CD4-positive, alpha-beta T cell treated with Interferon gamma for 1 hour (primary cell): Measurements from ENCODE around the gene IQUB.
A peak's percentile ranks its signal among the peaks of the same experiment; 100 is the strongest.
"Not testable (repeated sequence)": the region's sequence is repeated elsewhere in the genome, so short reads cannot be mapped to it uniquely, and the experiment has no call there.

ENCODE experiments used
- DNase-seq: peaks from one replicate; pipeline ENCODE4 v3.0.0-alpha.2; 2020

IQUB gene

GRCh38 chr7:123538897-123539296 lies 4.5 kb upstream of the IQUB start:
- no peak for DNase-seq

DNA sequence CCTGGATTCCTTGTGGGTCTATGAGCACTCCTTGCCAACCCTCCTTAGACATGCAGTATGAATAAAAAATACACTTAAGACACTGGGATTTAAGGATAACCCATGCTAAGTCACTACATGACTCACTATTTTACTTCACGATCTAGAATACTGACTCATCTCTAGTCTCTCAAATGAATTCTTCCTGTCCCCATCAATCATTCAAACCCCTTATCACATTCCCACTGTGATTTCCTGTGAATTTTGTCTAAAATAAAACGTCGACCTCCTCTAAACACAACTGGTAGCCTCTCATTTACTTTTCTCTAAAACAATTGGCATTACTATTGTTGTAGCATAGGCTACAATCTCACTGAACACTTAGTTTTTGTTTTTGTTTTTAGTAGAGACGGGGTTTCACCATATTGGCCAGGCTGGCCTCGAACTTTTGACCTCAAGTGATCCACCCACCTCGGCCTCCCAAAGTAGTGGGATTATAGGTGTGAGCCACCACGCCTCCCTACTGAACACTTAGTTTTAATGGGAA lies 3.9 kb upstream of the IQUB start:
- no peak for DNase-seq

GRCh38 chr7:123537026-123537642 lies 2.7 kb upstream of the IQUB start:
- no peak for DNase-seq

DNA sequence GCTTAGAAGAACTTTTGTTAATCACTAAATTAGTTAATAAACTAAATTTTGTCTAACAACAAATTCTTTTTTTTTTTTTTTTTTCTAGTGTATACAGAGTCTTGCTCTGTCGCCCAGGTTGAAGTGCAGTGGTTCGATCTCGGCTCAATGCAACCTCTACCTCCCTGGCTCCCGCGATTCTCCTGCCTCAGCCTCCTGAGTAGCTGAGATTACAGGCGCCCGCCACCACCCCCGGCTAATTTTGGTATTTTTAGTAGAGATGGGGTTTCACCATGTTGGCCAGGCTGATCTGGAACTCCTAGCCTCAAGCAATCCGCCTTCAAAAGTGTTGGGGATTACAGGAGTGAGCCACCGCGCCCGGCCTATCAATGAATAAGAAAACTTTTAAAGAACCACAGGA lies 1.1 kb upstream of the IQUB start:
- DNase-seq = no peak

- DNase-seq = no peak
These were observed 439 bp downstream of the IQUB start for GRCh38 chr7:123533929-123534382.

- no peak for DNase-seq
These were observed 860 bp downstream of the IQUB start for GRCh38 chr7:123533553-123533917.

DNA sequence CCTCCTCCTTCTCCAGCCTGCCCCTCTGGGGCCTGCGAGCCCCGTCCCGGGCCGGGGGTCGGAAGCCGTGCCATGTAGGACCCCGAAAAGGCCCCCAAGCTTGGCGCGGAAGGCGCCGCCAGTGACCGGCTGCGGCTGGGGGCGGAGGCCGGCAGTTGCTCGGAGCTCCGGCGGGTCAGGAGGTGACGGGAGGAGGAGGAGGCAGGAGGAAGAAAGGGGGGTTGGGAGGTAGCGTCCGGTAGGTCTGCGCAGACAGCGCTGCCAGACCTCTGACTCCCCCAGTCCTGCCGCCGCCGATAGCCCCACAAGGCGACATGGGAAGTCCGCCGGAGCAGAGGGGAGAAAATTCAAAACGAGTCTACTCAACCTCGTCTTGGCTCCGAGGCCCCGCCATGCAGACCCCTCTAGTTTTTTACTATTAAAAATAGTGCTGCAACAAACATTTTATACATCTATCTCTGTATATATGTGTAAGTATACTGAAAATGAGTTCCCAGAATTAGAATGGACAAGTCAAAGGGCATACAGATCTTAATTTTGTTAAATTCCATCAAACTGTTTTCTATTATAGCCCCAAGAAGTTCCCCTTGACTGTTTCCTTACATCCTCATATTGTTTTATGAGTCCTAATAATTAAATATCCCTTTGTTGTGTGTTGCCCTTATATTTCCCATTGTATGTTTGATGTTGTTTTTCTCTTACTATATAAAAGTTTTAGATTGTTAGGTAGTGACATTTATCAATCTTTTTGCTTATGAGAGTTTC lies 1.4 kb downstream of the IQUB start:
- peak; percentile 34 for DNase-seq

DNA sequence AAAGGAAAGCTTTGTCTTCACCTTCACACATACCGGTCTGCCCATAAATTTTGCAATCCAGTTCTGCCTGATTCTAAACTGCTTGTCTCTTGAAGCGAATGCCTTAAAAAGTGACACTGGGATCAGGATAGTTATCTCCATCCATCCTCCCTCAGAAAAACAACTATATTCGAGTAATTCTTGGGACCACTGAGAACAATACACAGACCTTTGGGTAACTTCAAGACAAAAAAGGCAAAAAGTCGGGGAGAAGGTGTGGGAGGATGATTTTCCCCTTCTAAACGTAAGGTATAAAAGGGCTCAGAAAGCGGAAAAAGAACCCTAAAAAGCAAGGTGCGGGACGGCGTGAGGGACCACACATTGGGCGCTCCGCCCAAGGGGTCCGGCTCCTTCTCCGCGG lies 2.1 kb downstream of the IQUB start:
- DNase-seq = not testable (repeated sequence)

GRCh38 chr7:123530035-123530591 lies 4.3 kb downstream of the IQUB start:
- DNase-seq = not testable (repeated sequence)

- no peak for DNase-seq
These were observed 6.1 kb downstream of the IQUB start for GRCh38 chr7:123528265-123528664.

- not testable (repeated sequence) for DNase-seq
These were observed 6.6 kb downstream of the IQUB start for GRCh38 chr7:123527712-123528225.

DNA sequence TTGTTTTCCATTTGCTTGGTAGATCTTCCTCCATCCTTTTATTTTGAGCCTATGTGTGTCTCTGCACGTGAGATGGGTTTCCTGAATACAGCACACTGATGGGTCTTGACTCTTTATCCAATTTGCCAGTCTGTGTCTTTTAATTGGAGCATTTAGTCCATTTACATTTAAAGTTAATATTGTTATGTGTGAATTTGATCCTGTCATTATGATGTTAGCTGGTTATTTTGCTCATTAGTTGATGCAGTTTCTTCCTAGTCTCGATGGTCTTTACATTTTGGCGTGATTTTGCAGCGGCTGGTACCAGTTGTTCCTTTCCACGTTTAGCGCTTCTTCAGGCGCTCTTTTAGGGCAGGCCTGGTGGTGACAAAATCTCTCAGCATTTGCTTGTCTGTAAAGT lies 7.9 kb downstream of the IQUB start:
- not testable (repeated sequence) for DNase-seq

DNA sequence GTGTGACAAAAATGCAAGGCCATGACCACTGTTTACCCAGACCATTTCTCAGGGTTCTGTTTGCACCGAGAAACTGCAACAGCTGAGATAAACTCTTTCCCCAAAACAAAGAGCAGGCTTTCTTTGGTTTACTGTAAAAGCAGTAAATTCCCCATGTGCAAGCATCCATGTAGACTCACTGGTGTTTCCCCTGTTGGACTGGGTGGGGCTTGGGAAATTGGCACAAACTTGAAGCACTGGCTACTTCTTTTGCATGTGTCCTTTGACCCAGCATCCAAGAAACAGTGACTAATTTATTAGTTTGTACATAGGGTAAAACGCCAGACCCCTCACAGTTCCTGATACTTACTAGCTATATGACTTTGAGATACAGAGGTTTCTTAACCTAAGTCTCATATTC lies 12.3 kb downstream of the IQUB start:
- no peak for DNase-seq

- DNase-seq = no peak
These were observed 29.2 kb downstream of the IQUB start for GRCh38 chr7:123505221-123505620.

DNA sequence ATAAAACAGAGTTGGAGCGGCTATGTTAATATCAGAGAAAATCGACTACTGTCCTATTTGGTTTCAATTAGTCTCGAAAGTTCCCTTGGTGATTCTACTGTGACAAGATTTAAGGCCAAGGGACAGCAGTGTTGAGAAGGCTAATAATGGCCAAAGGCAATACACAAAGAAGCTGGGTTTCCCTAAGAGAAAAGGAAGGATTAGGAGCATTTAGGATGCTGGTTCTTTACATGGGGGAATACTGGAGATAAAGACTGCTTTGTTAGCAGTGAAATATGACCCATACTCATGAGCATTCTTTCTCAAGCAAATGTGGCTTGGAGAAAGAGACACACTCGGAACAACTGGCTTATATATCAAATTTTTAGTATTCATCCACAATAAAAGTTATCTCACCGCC lies 32.2 kb downstream of the IQUB start:
- no peak for DNase-seq

GRCh38 chr7:123500878-123501489 lies 33.4 kb downstream of the IQUB start:
- no peak for DNase-seq

DNA sequence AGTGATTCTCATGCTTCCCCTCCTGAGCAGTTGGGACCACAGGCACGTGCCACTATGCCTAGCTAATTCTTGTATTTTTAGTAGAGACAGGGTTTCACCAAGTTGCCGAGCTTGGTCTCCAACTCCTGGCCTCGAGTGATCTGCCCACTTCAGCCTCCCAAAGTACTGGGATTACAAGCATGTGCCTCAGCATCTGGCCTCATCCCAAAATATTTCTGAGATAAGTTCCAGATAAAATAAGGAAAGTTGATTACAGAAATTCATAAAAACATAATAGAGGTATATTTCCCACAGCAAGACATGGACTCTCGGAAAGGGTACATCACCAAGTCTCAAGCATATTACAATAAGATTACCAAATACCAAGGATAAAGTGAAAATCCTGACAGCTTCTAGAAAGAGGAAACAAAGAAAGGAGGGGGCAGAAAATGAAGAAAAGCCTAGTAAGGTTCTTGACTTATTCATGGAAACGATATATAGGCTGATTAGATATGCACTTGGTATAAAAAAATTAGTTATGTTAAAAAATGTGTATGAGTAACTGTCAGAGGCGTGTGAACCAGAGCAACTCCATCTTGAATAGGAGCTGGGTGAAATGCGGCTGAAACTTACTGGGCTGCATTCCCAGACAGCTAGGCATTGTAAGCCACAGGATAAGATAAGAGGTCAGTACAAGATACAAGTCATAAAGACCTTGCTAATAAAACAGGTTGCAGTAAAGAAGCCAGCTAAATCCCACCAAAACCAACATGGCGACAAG lies 35.0 kb downstream of the IQUB start:
- no peak for DNase-seq

GRCh38 chr7:123498601-123499000 lies 35.8 kb downstream of the IQUB start:
- no peak for DNase-seq

GRCh38 chr7:123498031-123498430 lies 36.4 kb downstream of the IQUB start:
- no peak for DNase-seq

GRCh38 chr7:123494193-123494796 lies 40.1 kb downstream of the IQUB start:
- DNase-seq = no peak

DNA sequence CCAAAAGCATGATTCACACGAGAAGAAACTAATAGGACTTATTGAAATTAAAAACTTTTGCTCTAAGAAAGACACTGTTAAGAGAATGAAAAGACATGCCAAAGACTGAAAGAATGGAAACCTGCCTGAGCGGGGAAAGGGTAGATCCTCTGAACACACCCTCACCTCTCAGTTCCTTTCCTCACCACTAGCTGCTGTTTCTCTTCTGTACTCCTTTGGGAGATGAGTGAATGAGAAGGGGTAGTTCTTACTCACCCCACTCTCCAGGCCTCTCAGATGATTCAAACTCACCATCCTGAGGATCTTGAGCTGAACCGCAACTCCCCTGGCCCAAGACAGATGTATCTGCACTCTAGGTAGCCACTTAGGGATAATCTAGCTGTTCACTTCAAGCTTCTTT lies 41.9 kb downstream of the IQUB start:
- no peak for DNase-seq

DNA sequence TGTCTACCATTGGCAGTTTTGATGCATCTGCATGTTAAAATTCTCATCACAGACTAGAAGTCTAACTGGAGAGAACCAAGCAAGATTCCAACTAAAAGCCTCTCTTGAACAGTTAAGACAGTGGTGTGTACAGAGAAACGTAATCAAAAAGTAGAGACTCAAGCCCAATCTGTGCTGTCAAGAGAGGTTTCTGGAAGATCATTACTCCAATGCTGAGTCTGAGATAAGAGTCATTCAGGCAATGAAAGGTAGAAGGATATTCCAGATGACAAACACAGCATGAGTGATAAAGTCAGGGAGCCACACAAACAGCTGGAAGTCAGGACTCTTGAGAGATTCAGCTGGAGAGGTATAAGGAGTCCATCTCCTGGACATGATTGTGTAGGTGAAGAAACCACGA lies 48.7 kb downstream of the IQUB start:
- DNase-seq = no peak
